HFFc6 (cell line): ENCODE results near the gene MOV10L1. TPM values are rescaled to one million over a fixed set of nuclear protein-coding genes. Genes with fewer than 3 reads are reported as not detected.

Experiments
- DNase-seq: peaks from one replicate; pipeline ENCODE4 v3.0.0-alpha.2; 2018
- H3K27ac Mint-ChIP-seq: 2 replicates; pipeline ENCODE4 v1.8.0; 2020; ENCODE audit warnings: mild to moderate bottlenecking, mixed read lengths
- H3K27me3 Mint-ChIP-seq: 2 replicates; pipeline ENCODE4 v1.8.0; 2021; ENCODE audit warnings: mild to moderate bottlenecking, moderate library complexity, mixed read lengths; ENCODE audit not compliant: insufficient read depth
- H3K36me3 Mint-ChIP-seq: 2 replicates; pipeline ENCODE4 v1.8.0; 2021; ENCODE audit warnings: low read depth, mixed read lengths
- H3K4me1 Mint-ChIP-seq: 2 replicates; pipeline ENCODE4 v1.8.0; 2020; ENCODE audit warnings: low read depth, mixed read lengths
- H3K4me3 Mint-ChIP-seq: 2 replicates; pipeline ENCODE4 v1.8.0; 2020; ENCODE audit warnings: mild to moderate bottlenecking, moderate library complexity, mixed read lengths
- H3K9me3 Mint-ChIP-seq: 2 replicates; pipeline ENCODE4 v1.8.0; 2020; ENCODE audit warnings: mild to moderate bottlenecking, mixed read lengths
- total RNA-seq, 6 experiments: library from RNA; stranded (reverse); fragmentation: NEBNext Ultra II Directional; extraction: Animal tissue kit (Norgen Biotek cat#: 25700); gene quantifications; 2 replicates in 1 of 6; 3 replicates in 5 of 6; pipeline ENCODE4 v1.2.3, GENCODE V29; 2021
- TF ChIP-seq, protein P1 (sequence below): fragments of 200-600 bp; sonication (generic); IDR thresholded peaks from 2 replicates; pipeline ENCODE4 v1.5.0; 2021; ENCODE audit warnings: antibody characterized with exemption, mild to moderate bottlenecking

MOV10L1 gene
- total RNA-seq, 6 experiments from 2014 or later, result 0.09 to 1.3 (median 0.26) TPM

DNA sequence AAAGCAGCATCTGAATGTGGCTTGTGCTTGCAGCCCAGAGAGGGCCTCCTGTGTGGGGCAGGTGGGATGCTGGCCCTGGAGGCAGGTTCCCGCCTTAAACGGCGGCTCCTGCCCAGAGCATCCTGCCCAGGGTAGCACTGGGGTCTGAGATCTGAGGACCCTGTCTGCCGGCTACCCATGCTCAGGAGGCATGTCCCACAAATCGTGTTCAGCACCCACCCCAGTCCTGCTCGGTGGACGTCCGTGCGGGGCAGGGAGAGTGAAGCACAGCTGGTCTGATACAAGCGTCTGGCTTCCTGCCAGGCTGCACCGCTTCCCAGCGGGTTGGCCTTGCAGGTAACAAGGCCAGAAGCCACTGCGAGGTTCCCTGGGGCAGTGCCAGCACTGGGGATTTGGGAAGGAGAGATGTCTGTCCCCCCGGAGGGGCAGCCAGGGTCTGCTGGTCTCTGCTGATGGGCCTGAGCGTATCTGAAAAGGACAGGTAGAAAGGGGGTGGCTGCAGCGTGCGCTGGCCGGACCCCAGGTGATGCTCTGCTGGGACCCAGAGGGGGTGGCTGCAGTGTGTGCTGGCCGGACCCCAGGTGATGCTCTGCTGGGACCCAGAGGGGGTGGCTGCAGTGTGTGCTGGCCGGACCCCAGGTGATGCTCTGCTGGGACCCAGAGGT lies 99.5 kb downstream of the MOV10L1 start:
- Mint-ChIP-seq H3K4me1 (peaks cover 31% of the 10 kb centered on the region), H3K36me3 (peaks cover 5% of the 10 kb centered on the region; the same call in 1 of the 2 replicates), H3K9me3 (no peaks in the 10 kb centered on the region), H3K27ac (no peak overlapping the region), H3K27me3 (peaks cover 4% of the 10 kb centered on the region), H3K4me3 (no peak overlapping the region)
- TF ChIP-seq, protein P1, sequence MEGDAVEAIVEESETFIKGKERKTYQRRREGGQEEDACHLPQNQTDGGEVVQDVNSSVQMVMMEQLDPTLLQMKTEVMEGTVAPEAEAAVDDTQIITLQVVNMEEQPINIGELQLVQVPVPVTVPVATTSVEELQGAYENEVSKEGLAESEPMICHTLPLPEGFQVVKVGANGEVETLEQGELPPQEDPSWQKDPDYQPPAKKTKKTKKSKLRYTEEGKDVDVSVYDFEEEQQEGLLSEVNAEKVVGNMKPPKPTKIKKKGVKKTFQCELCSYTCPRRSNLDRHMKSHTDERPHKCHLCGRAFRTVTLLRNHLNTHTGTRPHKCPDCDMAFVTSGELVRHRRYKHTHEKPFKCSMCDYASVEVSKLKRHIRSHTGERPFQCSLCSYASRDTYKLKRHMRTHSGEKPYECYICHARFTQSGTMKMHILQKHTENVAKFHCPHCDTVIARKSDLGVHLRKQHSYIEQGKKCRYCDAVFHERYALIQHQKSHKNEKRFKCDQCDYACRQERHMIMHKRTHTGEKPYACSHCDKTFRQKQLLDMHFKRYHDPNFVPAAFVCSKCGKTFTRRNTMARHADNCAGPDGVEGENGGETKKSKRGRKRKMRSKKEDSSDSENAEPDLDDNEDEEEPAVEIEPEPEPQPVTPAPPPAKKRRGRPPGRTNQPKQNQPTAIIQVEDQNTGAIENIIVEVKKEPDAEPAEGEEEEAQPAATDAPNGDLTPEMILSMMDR, result no peak
- no peak for DNase-seq

GRCh38 chr22:50189849-50190181 lies 100.0 kb downstream of the MOV10L1 start:
- peaks cover 31% of the 10 kb centered on the region for H3K4me1 Mint-ChIP-seq
- H3K4me3 Mint-ChIP-seq, result no peak overlapping the region; the same call in 1 of the 2 replicates
- TF ChIP-seq, protein P1, result no peak
- no peak for DNase-seq
- H3K27ac Mint-ChIP-seq, result peak overlapping the region; percentile 70
- peaks cover 5% of the 10 kb centered on the region; the same call in 1 of the 2 replicates for H3K36me3 Mint-ChIP-seq
- no peaks in the 10 kb centered on the region for H3K9me3 Mint-ChIP-seq
- peaks cover 4% of the 10 kb centered on the region for H3K27me3 Mint-ChIP-seq

DNA sequence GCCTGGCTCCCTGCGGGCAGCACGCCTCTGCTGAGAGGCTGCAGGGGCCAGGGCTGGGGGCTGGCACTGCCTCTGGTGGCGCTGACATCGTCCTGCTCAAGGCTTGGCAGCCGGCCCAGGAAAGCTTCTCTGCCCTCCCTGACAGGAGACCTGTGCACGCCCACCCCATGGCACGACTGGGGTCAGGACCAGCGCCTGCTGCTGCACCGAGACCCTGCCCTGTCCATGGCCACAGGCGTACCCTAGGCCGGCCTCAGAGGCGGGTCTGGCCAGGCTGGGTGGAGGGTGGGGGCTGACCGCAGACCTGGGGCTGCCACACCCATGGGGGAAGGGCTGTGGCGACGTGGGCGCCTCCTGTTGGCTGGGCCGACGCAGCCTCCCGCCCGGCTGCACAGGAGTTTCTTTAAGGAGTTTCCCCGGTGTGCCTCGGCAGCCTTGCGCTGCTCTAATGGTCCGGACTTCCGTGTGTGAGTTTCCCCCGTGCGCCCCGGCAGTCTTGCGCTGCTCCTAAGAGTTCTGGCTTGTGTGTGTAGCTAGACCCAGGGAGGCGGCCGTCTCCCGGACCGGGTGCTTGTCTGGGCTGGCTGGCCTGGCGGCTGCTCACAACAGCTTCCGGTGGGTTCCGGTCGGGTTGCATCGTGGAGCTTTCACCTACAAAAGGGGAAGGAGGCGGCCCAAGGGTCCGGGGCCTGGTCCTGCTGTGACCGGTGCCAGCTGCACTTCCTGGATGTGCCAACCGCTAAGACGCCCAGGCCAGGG lies 100.6 kb downstream of the MOV10L1 start:
- Mint-ChIP-seq H3K9me3 (no peaks in the 10 kb centered on the region), H3K4me3 (peak overlapping the region; percentile 66), H3K27ac (peak overlapping the region; percentile 70), H3K36me3 (peaks cover 5% of the 10 kb centered on the region; the same call in 1 of the 2 replicates), H3K27me3 (peaks cover 4% of the 10 kb centered on the region), H3K4me1 (peaks cover 31% of the 10 kb centered on the region)
- TF ChIP-seq, protein P1, result peak; percentile 69
- peak; percentile 44 for DNase-seq

GRCh38 chr22:50190941-50191741 lies 101.3 kb downstream of the MOV10L1 start:
- no peak for DNase-seq
- Mint-ChIP-seq H3K27ac (peak overlapping the region; percentile 42), H3K27me3 (peaks cover 4% of the 10 kb centered on the region), H3K9me3 (no peaks in the 10 kb centered on the region), H3K4me1 (peaks cover 31% of the 10 kb centered on the region), H3K36me3 (peaks cover 5% of the 10 kb centered on the region; the same call in 1 of the 2 replicates), H3K4me3 (peak overlapping the region; percentile 66; the same call in 1 of the 2 replicates)
- TF ChIP-seq, protein P1, result no peak

DNA sequence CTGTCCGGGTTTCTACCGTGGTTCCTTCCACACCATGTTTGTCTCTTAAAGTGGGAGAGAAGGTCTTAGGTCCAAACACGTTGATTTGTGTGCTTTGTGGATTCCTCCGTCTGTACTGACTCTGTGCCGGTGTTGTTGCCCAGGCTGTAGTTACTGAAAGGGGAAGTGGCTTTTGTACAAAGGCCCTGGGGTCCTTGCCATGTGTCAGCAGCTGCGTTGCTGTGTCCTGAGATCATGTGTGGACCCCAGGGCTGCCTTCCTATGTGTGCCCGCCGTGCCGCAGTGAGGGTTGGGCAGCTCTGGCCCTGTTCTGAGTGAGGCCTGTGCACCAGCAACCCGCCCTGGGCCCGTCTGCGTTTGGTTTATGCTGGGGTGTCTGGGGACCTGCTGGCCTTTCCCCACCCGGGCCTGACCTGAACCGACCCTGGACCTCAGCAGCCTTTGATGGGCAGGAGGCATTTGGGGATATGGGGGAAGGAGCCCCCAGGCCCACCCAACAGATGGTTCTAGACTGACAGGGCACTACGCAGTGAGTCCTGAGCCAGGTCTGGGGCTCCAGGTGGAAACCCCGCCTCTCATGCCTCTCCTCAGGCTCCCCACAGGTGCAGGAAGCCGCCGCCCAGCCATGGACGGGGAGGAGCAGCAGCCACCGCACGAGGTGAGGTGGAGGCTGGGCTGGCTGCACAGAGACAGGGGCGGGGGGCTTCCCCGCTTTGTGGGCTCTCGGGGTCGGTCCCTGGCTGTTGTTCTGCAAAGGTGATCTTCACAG lies 102.8 kb downstream of the MOV10L1 start:
- no peak overlapping the region for H3K27ac Mint-ChIP-seq
- TF ChIP-seq, protein P1, result no peak
- DNase-seq, result no peak
- no peaks in the 10 kb centered on the region for H3K36me3 Mint-ChIP-seq
- no peak overlapping the region for H3K4me3 Mint-ChIP-seq
- H3K4me1 Mint-ChIP-seq, result peaks cover 26% of the 10 kb centered on the region
- H3K27me3 Mint-ChIP-seq, result no peaks in the 10 kb centered on the region; the same call in 1 of the 2 replicates
- H3K9me3 Mint-ChIP-seq, result no peaks in the 10 kb centered on the region
